K562 (cell line): ENCODE results near the gene SLC38A8. TPM values are rescaled to one million over a fixed set of nuclear protein-coding genes. Genes with fewer than 3 reads are reported as not detected.
A peak's percentile ranks its signal among the peaks of the same experiment; 100 is the strongest.

Experiments used
- ATAC-seq: fragments of 200-7000 bp; cut with Tn5 transposase; 3 replicates; pipeline ENCODE4 v1.9.1; 2020; ENCODE audit warnings: moderate library complexity
- BruUV-seq: library from RNA; stranded (reverse); fragments of 400-500 nt; replicated peaks from 2 replicates; lab custom pipeline; 2021; lab: Mats Ljungman, UMichigan
- CTCF ChIA-PET: fragments of 300-600 bp; formaldehyde crosslinking; extraction: SDS; loops from one replicate; lab custom pipeline; 2021; ENCODE audit warnings: low intra/inter-chr PET ratio; lab: Yijun Ruan, JAX
- POLR2A ChIA-PET: fragments of 300-600, 350-650 bp; sonication (Branson Sonifier 250); formaldehyde crosslinking; extraction: SDS; loops from one replicate; lab custom pipeline; 2021; ENCODE audit warnings: antibody characterized with exemption, inconsistent platforms; lab: Yijun Ruan, JAX
- DNase-seq, 4 experiments: peaks; one replicate each; pipeline versions ENCODE4 v3.0.0 to v3.0.0-alpha.2; 2011 to 2018; ENCODE audit warnings: low spot score in 3 of 4, mixed read lengths in 3 of 4; ENCODE audit errors: extremely low read depth in 1 of 4
- FAIRE-seq: peaks from 2 replicates; lab custom pipeline; 2011; peaks lifted over from hg19 to GRCh38; lab: Jason Lieb, UNC
- H2AFZ ChIP-seq: 2 replicates; pipeline ENCODE4 v1.6.0; 2011; ENCODE audit warnings: low read depth, low read length, control low read depth, inconsistent platforms
- H3K27ac ChIP-seq: fragments of 200-600 bp; 3 replicates; pipeline ENCODE4 v1.8.0; 2011; ENCODE audit warnings: low read depth, mild to moderate bottlenecking, control low read depth, inconsistent platforms, low read length, moderate library complexity, mixed read lengths; ENCODE audit errors: extremely low read depth
- H3K27me3 ChIP-seq, 2 experiments: fragments of 300-600 bp in 1 of 2; 2 replicates in 1 of 2; 3 replicates in 1 of 2; pipeline versions ENCODE4 v1.6.0 to v1.8.0; 2011; ENCODE audit warnings: inconsistent platforms in 2 of 2, low read length in 2 of 2, mild to moderate bottlenecking in 1 of 2, mixed read lengths in 1 of 2, moderate library complexity in 1 of 2; ENCODE audit not compliant: control insufficient read depth in 2 of 2, insufficient read depth in 2 of 2
- H3K36me3 ChIP-seq: fragments of 300-600 bp; 3 replicates; pipeline ENCODE4 v1.8.0; 2011; ENCODE audit warnings: mild to moderate bottlenecking, low read length, inconsistent platforms; ENCODE audit not compliant: control insufficient read depth, insufficient read depth
- H3K4me1 ChIP-seq, 2 experiments: fragments of 200-600 bp in 1 of 2; replicated peaks in 1 of 2; 2 replicates in 1 of 2; 3 replicates in 1 of 2; pipeline versions ENCODE4 v1.5.1 to v1.8.0; 2011; ENCODE audit warnings: inconsistent platforms in 2 of 2, low read length in 2 of 2, mild to moderate bottlenecking in 1 of 2, mixed read lengths in 1 of 2, moderate library complexity in 1 of 2; ENCODE audit not compliant: control insufficient read depth in 2 of 2, insufficient read depth in 2 of 2
- H3K4me2 ChIP-seq: 2 replicates; pipeline ENCODE4 v1.6.1; 2011; ENCODE audit warnings: low read length, control low read depth, inconsistent platforms, mixed read lengths; ENCODE audit not compliant: insufficient read depth
- H3K4me3 ChIP-seq: fragments of 200-600 bp; sonication (generic), shearing (Covaris generic); 2 replicates; pipeline ENCODE4 v1.5.1; 2016; ENCODE audit warnings: control low read depth, inconsistent platforms
- H3K79me2 ChIP-seq: fragments of 200-600 bp; 3 replicates; pipeline ENCODE4 v1.8.0; 2011; ENCODE audit warnings: low read length, inconsistent platforms; ENCODE audit not compliant: control insufficient read depth, insufficient read depth
- H3K9ac ChIP-seq, 2 experiments: 2 replicates each; pipeline versions ENCODE4 v1.6.0 to v1.6.1; 2011; ENCODE audit warnings: low read depth in 2 of 2, low read length in 2 of 2, control low read depth in 1 of 2, inconsistent platforms in 1 of 2, mild to moderate bottlenecking in 1 of 2, mixed read lengths in 1 of 2; ENCODE audit not compliant: insufficient read depth in 1 of 2
- H3K9me1 ChIP-seq: one replicate; pipeline ENCODE4 v1.6.0; 2011; ENCODE audit warnings: inconsistent platforms, mild to moderate bottlenecking, low read length, moderate library complexity; ENCODE audit not compliant: control insufficient read depth, insufficient read depth
- H3K9me3 ChIP-seq: replicated peaks from 2 replicates; pipeline ENCODE4 v1.5.1; 2011; ENCODE audit warnings: low read depth, low read length, inconsistent platforms; ENCODE audit not compliant: control insufficient read depth, insufficient read depth
- H4K20me1 ChIP-seq: replicated peaks from 2 replicates; pipeline ENCODE4 v1.6.1; 2011; ENCODE audit warnings: low read length, inconsistent platforms, mixed read lengths; ENCODE audit not compliant: control insufficient read depth, insufficient read depth
- BACH1 ChIP-seq: fragments of 200-800 bp; sonication (Bioruptor generic); IDR thresholded peaks from 2 replicates; pipeline ENCODE4 v1.6.1; 2016; ENCODE audit warnings: missing genetic modification characterization, missing compliant biosample characterization
- CEBPB ChIP-seq: fragments of 450-650 bp; IDR thresholded peaks from 2 replicates; pipeline ENCODE4 v1.6.1; 2016; ENCODE audit warnings: missing genetic modification characterization, missing compliant biosample characterization
- RAD21 ChIP-seq, 2 experiments: fragments of 250-450 bp in 1 of 2; fragments of 450-650 bp in 1 of 2; sonication (Bioruptor Pico) in 1 of 2; formaldehyde crosslinking in 1 of 2; IDR thresholded peaks in 1 of 2; conservative IDR thresholded peaks in 1 of 2; 2 replicates each; pipeline versions ENCODE4 v1.4.0 to v1.8.0; 2020 to 2022; ENCODE audit warnings: mild to moderate bottlenecking in 2 of 2, moderate library complexity in 1 of 2
- ZKSCAN1 ChIP-seq: fragments of 150-350 bp; IDR thresholded peaks from 2 replicates; pipeline ENCODE4 v1.6.1; 2016; ENCODE audit warnings: low read depth, low read length
- WGBS: fragments of 100-300 bp; shearing (Covaris generic); methylation state at CpG from one replicate; pipeline ENCODE4 v1.1.6; 2016; ENCODE audit warnings: low coverage, mixed read lengths; ENCODE audit not compliant: insufficient coverage; ENCODE audit errors: missing lambda C conversion rate; 5-methylcytosine and 5-hydroxymethylcytosine counted together
- in situ Hi-C: fragments of 300-500 bp; cut with MboI; formaldehyde crosslinking; loops from 4 replicates; pipeline ENCODE4 v1.15.0; 2018; ENCODE audit warnings: inconsistent platforms, mixed read lengths
- intact Hi-C: fragments of 100-400 bp; cut with micrococcal nuclease; formaldehyde crosslinking; loops from 2 replicates; pipeline ENCODE4 v1.14.2; 2022
- polyA plus RNA-seq, 8 experiments: library from polyadenylated mRNA; depleted of rRNA in 4 of 8; stranded (reverse) in 5 of 8; unstranded in 3 of 8; fragments of >200 nt; fragmentation: Nextera tagmentation in 2 of 8; fragmentation: Illumina TruSeq in 1 of 8; extraction: Ambion mirVana in 2 of 8; extraction: Trizol in 1 of 8; gene quantifications; 2 replicates each; pipeline versions ENCODE4 v1.2.1 to v1.2.3, GENCODE V29; 2011 to 2014; ENCODE audit warnings: inconsistent platforms in 1 of 8, missing spikeins in 1 of 8
- total RNA-seq, 7 experiments: library from RNA; depleted of rRNA in 6 of 7; stranded (reverse); fragments of >200 nt in 6 of 7; fragmentation: Illumina TruSeq in 2 of 7; extraction: Trizol in 2 of 7; gene quantifications; 2 replicates each; pipeline versions ENCODE4 v1.2.1 to v1.2.3, GENCODE V29; 2011 to 2021; ENCODE audit warnings: low replicate concordance in 1 of 7
- TF ChIP-seq, protein P1 (sequence below), 2 experiments: fragments of 450-650 bp; formaldehyde crosslinking in 1 of 2; IDR thresholded peaks; 2 replicates each; pipeline versions ENCODE4 v1.4.0 to v1.6.1; 2014 to 2020; ENCODE audit warnings: mild to moderate bottlenecking in 2 of 2, borderline replicate concordance in 1 of 2, low read depth in 1 of 2

Gene SLC38A8
- total and polyA plus RNA-seq, 9 of the 15 experiments (the other 6 are each of a cell fraction or from before 2014, with no cell fraction given), result 0.28 TPM; not detected in 8

DNA sequence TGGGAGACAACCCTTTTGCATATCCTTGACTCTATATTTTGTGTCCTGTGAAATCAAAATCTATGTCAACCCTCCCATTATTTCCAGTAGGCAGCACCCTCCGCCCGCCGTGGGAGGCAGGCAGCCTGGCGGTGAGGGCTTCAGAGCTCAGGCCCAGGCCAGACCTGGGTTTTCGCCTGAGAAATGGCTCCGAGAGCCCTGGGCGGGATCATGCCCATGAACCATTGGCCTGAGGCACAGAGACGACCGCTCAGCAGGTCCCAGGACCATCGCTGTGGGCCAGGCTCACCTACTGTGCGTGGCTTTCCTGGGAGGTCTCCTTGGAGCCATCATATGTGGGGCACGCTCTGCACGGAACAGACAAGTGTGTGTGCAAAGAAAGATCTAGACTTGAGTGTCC lies 6.3 kb upstream of the SLC38A8 start:
- peak overlapping the region in 1 of 2 experiments; percentile 48; a peak in 1 of 4 replicates for H3K9ac ChIP-seq
- peaks cover 16% of the 10 kb centered on the region; the same call in 1 of the 2 replicates for H4K20me1 ChIP-seq
- H3K79me2 ChIP-seq, result no peaks in the 10 kb centered on the region
- FAIRE-seq (no peak), DNase-seq (no peak), ATAC-seq (no peak)
- intact Hi-C loops (no loop called here), in situ Hi-C loops (loop anchor here (10.0 kb wide), 1 partner anchor 74 kb away; no protein-coding TSS in a partner anchor)
- TF ChIP-seq CEBPB (tag), result no peak
- TF ChIP-seq ZKSCAN1, result 0 out of 2 replicates have a peak, but pooled peaks have one; percentile 15
- TF ChIP-seq BACH1, result no peak
- H3K27me3 ChIP-seq, result no peaks in the 10 kb centered on the region
- no peak overlapping the region for H3K4me2 ChIP-seq
- ChIA-PET CTCF (interaction anchor here (2.6 kb wide), 1 partner anchor 81 kb away, joined by 9 read pairs; the partner anchor contains the start of gene NECAB2), POLR2A (interaction anchor here (1.0 kb wide), 1 partner anchor 120 kb away, joined by 3 read pairs; no protein-coding TSS in a partner anchor)
- peaks cover 4 to 19% of the 10 kb centered on the region in 2 experiments; a peak in 4 of 5 replicates for H3K4me1 ChIP-seq
- H3K4me3 ChIP-seq, result no peak overlapping the region
- TSS peak; percentile 12 for BruUV-seq
- H3K36me3 ChIP-seq, result peaks cover 32% of the 10 kb centered on the region; the same call in 1 of the 3 replicates
- no peaks in the 10 kb centered on the region for H3K9me3 ChIP-seq
- no peak overlapping the region for H2AFZ ChIP-seq
- WGBS, result 93% methylated on average over 13 of the region's 13 CpGs
- H3K27ac ChIP-seq, result no peak overlapping the region
- H3K9me1 ChIP-seq, result no peaks in the 10 kb centered on the region

DNA sequence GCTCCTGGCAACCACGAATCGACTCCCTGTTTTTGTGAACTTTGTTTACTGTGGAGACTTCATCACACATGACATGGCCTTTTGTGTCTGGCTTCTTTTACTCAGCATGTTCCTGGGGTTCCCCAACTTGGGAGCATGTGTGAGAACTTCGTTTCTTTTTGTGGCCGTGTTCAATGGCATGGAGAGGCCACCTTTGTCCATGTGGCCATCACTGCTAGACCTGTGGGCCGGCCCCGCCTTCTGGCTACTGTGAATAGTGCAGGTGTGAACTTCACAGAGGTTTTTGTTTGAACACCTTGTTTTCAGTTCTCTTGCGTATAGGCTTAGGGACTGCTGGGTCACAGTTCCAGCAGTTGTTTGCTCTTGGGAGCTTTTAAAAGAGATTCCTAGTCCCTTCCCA lies 5.7 kb upstream of the SLC38A8 start:
- Histone ChIP-seq H3K9me1 (no peaks in the 10 kb centered on the region), H2AFZ (no peak overlapping the region), H3K4me1 (peaks cover 10 to 25% of the 10 kb centered on the region in 2 experiments), H3K36me3 (peaks cover 26% of the 10 kb centered on the region; the same call in 1 of the 3 replicates), H4K20me1 (peaks cover 22% of the 10 kb centered on the region; the same call in 1 of the 2 replicates), H3K4me2 (no peak overlapping the region), H3K4me3 (no peak overlapping the region), H3K79me2 (no peaks in the 10 kb centered on the region), H3K27me3 (peaks cover 0 to 2% of the 10 kb centered on the region in 2 experiments; a peak in 2 of 5 replicates), H3K9me3 (no peaks in the 10 kb centered on the region), H3K9ac (no peak overlapping the region), H3K27ac (no peak overlapping the region)
- ATAC-seq, result peak; percentile 66
- CTCF ChIA-PET, result interaction anchor here (2.6 kb wide), 1 partner anchor 80 kb away, joined by 9 read pairs; the partner anchor contains the start of gene NECAB2
- FAIRE-seq, result peak; percentile 65
- intact Hi-C loops (no loop called here), in situ Hi-C loops (loop anchor here (10.0 kb wide), 1 partner anchor 73 kb away; no protein-coding TSS in a partner anchor)
- no TSS peak for BruUV-seq
- 66% methylated on average over 7 of the region's 7 CpGs for WGBS
- DNase-seq, result peak in 3 of 4 experiments; percentile 33 to 42 (median 34)
- POLR2A ChIA-PET, result interaction anchor here (1.0 to 1.6 kb wide), 2 partner anchors 91 to 121 kb away, joined by 3 read pairs; no protein-coding TSS in a partner anchor
- TF ChIP-seq, protein P1, sequence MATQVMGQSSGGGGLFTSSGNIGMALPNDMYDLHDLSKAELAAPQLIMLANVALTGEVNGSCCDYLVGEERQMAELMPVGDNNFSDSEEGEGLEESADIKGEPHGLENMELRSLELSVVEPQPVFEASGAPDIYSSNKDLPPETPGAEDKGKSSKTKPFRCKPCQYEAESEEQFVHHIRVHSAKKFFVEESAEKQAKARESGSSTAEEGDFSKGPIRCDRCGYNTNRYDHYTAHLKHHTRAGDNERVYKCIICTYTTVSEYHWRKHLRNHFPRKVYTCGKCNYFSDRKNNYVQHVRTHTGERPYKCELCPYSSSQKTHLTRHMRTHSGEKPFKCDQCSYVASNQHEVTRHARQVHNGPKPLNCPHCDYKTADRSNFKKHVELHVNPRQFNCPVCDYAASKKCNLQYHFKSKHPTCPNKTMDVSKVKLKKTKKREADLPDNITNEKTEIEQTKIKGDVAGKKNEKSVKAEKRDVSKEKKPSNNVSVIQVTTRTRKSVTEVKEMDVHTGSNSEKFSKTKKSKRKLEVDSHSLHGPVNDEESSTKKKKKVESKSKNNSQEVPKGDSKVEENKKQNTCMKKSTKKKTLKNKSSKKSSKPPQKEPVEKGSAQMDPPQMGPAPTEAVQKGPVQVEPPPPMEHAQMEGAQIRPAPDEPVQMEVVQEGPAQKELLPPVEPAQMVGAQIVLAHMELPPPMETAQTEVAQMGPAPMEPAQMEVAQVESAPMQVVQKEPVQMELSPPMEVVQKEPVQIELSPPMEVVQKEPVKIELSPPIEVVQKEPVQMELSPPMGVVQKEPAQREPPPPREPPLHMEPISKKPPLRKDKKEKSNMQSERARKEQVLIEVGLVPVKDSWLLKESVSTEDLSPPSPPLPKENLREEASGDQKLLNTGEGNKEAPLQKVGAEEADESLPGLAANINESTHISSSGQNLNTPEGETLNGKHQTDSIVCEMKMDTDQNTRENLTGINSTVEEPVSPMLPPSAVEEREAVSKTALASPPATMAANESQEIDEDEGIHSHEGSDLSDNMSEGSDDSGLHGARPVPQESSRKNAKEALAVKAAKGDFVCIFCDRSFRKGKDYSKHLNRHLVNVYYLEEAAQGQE (IDR thresholded peaks at IDR 0.05; ENCODE audit: borderline replicate concordance), result peak; percentile 56; the same call in 1 of the 2 replicates
- TF ChIP-seq, protein P1 (CRISPR knock-in tag; IDR thresholded peaks at IDR 0.05; ENCODE audit: low read depth), result no peak
- TF ChIP-seq RAD21 (CRISPR knock-in tag; conservative IDR thresholded peaks at IDR 0.05 in 1 of 2, IDR thresholded peaks at IDR 0.05 in 1 of 2), result peak in 1 of 2 experiments; percentile 65; a peak in 2 of 4 replicates
